Skeletal muscle tissue (tissue), 4 donors: ENCODE results near the gene RNF144A. TPM values are rescaled to one million over a fixed set of nuclear protein-coding genes. Genes with fewer than 3 reads are reported as not detected.
A peak's percentile ranks its signal among the peaks of the same experiment; 100 is the strongest.
"Not testable (repeated sequence)": the region's sequence is repeated elsewhere in the genome, so short reads cannot be mapped to it uniquely, and the experiment has no call there.

Source experiments
- H3K27ac ChIP-seq: one replicate; pipeline ENCODE4 v1.7.0; 2013; ENCODE audit warnings: mild to moderate bottlenecking, low read depth, low read length, inconsistent platforms
- H3K27me3 ChIP-seq, 3 donors: one replicate each; pipeline ENCODE4 v1.7.0; 2013; ENCODE audit warnings: low read length in 3 of 3; ENCODE audit not compliant: control insufficient read depth in 3 of 3, insufficient read depth in 3 of 3
- H3K36me3 ChIP-seq, 3 donors: one replicate each; pipeline ENCODE4 v1.7.0; 2013; ENCODE audit warnings: low read length in 3 of 3; ENCODE audit not compliant: control insufficient read depth in 3 of 3, insufficient read depth in 3 of 3
- H3K4me1 ChIP-seq, 3 donors: one replicate each; pipeline ENCODE4 v1.7.0; 2013; ENCODE audit warnings: low read length in 3 of 3, mild to moderate bottlenecking in 3 of 3; ENCODE audit not compliant: control insufficient read depth in 3 of 3, insufficient read depth in 3 of 3
- H3K4me3 ChIP-seq, 3 donors: one replicate each; pipeline ENCODE4 v1.7.0; 2013; ENCODE audit warnings: low read length in 3 of 3
- H3K9ac ChIP-seq, 3 donors: one replicate each; pipeline ENCODE4 v1.7.0; 2013; ENCODE audit warnings: low read length in 3 of 3, mild to moderate bottlenecking in 3 of 3, moderate library complexity in 2 of 3, low read depth in 1 of 3
- H3K9me3 ChIP-seq, 3 donors: one replicate each; pipeline ENCODE4 v1.7.0; 2013; ENCODE audit warnings: low read length in 3 of 3; ENCODE audit not compliant: control insufficient read depth in 3 of 3
- total RNA-seq: library from RNA; depleted of rRNA; stranded (reverse); fragments of >200 nt; gene quantifications from one replicate; pipeline ENCODE4 v1.2.3, GENCODE V29; 2014
- donor health status: Osteomylitis.

Gene RNF144A
- total RNA-seq, 1 donor from 2014 or later: 16.2 TPM

- Histone ChIP-seq H3K27ac (peak overlapping the region; percentile 55), H3K9me3 (no peaks in the 10 kb centered on the region), H3K4me1 (peaks cover 18 to 30% (median 29%) of the 10 kb centered on the region in 3 donors), H3K27me3 (no peaks in the 10 kb centered on the region), H3K36me3 (peaks cover 0 to 6% (median 0%) of the 10 kb centered on the region in 3 donors), H3K9ac (peak overlapping the region in 2 of 3 donors; percentile 25 to 45), H3K4me3 (peak overlapping the region in 1 of 3 donors; percentile 10)
Observed at GRCh38 chr2:6993229-6993640, 76.0 kb downstream of the RNF144A start.

DNA sequence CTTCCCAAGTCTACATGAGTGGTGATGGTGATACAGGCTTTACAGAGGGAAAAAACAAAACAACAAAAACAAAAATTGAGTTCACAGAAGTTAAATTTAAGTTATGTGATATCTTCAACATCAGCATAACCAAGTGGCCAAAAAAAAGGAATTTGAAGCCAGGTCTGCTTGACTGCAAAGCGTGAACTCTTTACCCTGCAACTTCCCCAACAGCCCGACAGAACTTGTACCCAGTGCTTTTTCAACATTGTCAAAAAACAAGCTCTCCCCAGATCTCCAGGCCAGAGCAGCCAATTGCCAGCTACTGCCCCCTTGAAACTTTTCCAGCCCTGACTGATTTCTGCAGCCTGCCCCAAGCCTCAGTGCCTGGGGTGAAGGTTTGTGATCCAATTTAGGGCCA lies 76.7 kb downstream of the RNF144A start:
- H3K9me3 ChIP-seq: no peaks in the 10 kb centered on the region
- peak overlapping the region; percentile 11 for H3K27ac ChIP-seq
- H3K36me3 ChIP-seq: peaks cover 0 to 6% (median 0%) of the 10 kb centered on the region in 3 donors
- H3K9ac ChIP-seq: no peak overlapping the region
- H3K4me1 ChIP-seq: peaks cover 18 to 33% (median 31%) of the 10 kb centered on the region in 3 donors
- no peak overlapping the region for H3K4me3 ChIP-seq
- no peaks in the 10 kb centered on the region for H3K27me3 ChIP-seq

GRCh38 chr2:6994536-6995128 lies 77.4 kb downstream of the RNF144A start:
- Histone ChIP-seq H3K36me3 (peaks cover 0 to 6% (median 0%) of the 10 kb centered on the region in 3 donors), H3K4me3 (no peak overlapping the region), H3K27me3 (no peaks in the 10 kb centered on the region), H3K9me3 (no peaks in the 10 kb centered on the region), H3K4me1 (peaks cover 22 to 39% (median 36%) of the 10 kb centered on the region in 3 donors), H3K9ac (no peak overlapping the region), H3K27ac (no peak overlapping the region)

GRCh38 chr2:6995391-6996097 lies 78.3 kb downstream of the RNF144A start:
- Histone ChIP-seq H3K9ac (no peak overlapping the region), H3K4me3 (no peak overlapping the region), H3K9me3 (no peaks in the 10 kb centered on the region), H3K4me1 (peaks cover 22 to 43% (median 42%) of the 10 kb centered on the region in 3 donors), H3K27me3 (no peaks in the 10 kb centered on the region), H3K36me3 (peaks cover 0 to 6% (median 0%) of the 10 kb centered on the region in 3 donors), H3K27ac (no peak overlapping the region)

GRCh38 chr2:6999211-6999877 lies 82.1 kb downstream of the RNF144A start:
- Histone ChIP-seq H3K27me3 (no peaks in the 10 kb centered on the region), H3K4me3 (no peak overlapping the region), H3K9me3 (no peaks in the 10 kb centered on the region), H3K27ac (no peak overlapping the region), H3K9ac (no peak overlapping the region), H3K4me1 (peaks cover 6 to 25% (median 18%) of the 10 kb centered on the region in 3 donors), H3K36me3 (peaks cover 0 to 4% (median 0%) of the 10 kb centered on the region in 3 donors)

DNA sequence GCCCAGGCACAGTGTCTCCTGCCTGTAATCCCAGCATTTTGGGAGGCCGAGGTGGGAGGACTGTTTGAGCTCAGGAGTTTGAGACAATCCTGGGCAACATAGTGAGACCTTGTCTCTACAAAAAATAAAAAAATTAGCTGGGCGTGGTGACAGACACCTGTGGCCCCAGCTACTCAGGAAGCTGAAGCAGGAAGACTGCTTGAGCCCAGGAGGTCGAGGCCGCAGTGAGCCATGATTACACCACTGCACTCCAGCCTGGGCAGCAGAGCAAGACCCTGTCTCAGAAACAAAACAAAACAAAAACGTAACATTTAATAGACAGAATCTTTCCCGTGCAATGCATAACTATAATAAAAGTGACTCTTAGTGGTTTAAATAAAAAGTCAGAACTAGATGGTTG lies 84.2 kb downstream of the RNF144A start:
- H3K9me3 ChIP-seq, H3K27me3 ChIP-seq, H3K27ac ChIP-seq, H3K9ac ChIP-seq, H3K36me3 ChIP-seq, H3K4me3 ChIP-seq: not testable (repeated sequence)
- peaks cover 4 to 33% (median 13%) of the 10 kb centered on the region in 3 donors for H3K4me1 ChIP-seq

GRCh38 chr2:7003895-7004294 lies 86.7 kb downstream of the RNF144A start:
- H3K27me3 ChIP-seq: no peaks in the 10 kb centered on the region
- no peaks in the 10 kb centered on the region for H3K9me3 ChIP-seq
- no peak overlapping the region for H3K9ac ChIP-seq
- no peak overlapping the region for H3K27ac ChIP-seq
- peaks cover 29 to 50% (median 34%) of the 10 kb centered on the region in 3 donors for H3K4me1 ChIP-seq
- no peak overlapping the region for H3K4me3 ChIP-seq
- no peaks in the 10 kb centered on the region for H3K36me3 ChIP-seq

GRCh38 chr2:7004636-7005035 lies 87.4 kb downstream of the RNF144A start:
- H3K27ac ChIP-seq: no peak overlapping the region
- no peaks in the 10 kb centered on the region for H3K27me3 ChIP-seq
- no peaks in the 10 kb centered on the region for H3K36me3 ChIP-seq
- no peak overlapping the region for H3K9ac ChIP-seq
- no peaks in the 10 kb centered on the region for H3K9me3 ChIP-seq
- H3K4me1 ChIP-seq: peaks cover 34 to 53% (median 34%) of the 10 kb centered on the region in 3 donors
- no peak overlapping the region for H3K4me3 ChIP-seq

GRCh38 chr2:7007488-7007845 lies 90.3 kb downstream of the RNF144A start:
- Histone ChIP-seq H3K27ac (peak overlapping the region; percentile 85), H3K36me3 (no peaks in the 10 kb centered on the region), H3K9me3 (no peaks in the 10 kb centered on the region), H3K4me3 (peak overlapping the region; percentile 28 to 64 (median 58)), H3K9ac (peak overlapping the region in 2 of 3 donors; percentile 29 to 42), H3K27me3 (no peaks in the 10 kb centered on the region), H3K4me1 (peaks cover 49 to 74% (median 50%) of the 10 kb centered on the region in 3 donors)
